ENCODE measurements around the gene GSC2.

DNA sequence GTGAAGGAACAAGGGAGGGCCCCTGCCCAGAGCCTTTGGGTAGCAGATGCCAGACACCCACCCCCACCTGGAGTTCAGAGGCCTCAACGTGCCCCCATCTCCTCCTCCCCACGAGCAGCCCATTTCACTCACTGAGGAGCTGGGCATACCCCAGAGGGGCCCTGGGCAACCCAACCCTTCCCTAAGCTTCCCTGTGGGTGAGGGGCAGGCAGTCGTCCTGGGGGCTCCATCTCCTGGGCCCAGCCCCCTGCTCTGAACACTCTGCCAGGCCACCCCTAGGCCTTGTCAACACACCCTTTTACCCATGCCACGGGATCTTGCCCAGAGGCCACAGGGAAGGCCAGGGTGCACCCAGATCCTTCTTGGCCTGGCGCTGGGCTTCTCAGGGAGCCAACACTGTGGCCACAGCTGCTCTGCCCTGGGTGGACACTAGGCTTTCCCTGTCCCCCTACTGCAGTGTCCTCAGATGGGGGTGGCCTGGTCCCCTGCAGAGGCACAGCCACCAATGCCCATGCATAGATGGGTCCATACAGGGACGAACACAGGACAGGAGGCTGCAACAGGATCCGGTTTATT is 25.0 kb upstream of the GSC2 start:
- TF ChIP-seq EP300 (IDR thresholded peaks at IDR 0.05) (no peak), POLR2A (IDR thresholded peaks at IDR 0.05) (no peak)
- TF ChIP-seq, protein P1, sequence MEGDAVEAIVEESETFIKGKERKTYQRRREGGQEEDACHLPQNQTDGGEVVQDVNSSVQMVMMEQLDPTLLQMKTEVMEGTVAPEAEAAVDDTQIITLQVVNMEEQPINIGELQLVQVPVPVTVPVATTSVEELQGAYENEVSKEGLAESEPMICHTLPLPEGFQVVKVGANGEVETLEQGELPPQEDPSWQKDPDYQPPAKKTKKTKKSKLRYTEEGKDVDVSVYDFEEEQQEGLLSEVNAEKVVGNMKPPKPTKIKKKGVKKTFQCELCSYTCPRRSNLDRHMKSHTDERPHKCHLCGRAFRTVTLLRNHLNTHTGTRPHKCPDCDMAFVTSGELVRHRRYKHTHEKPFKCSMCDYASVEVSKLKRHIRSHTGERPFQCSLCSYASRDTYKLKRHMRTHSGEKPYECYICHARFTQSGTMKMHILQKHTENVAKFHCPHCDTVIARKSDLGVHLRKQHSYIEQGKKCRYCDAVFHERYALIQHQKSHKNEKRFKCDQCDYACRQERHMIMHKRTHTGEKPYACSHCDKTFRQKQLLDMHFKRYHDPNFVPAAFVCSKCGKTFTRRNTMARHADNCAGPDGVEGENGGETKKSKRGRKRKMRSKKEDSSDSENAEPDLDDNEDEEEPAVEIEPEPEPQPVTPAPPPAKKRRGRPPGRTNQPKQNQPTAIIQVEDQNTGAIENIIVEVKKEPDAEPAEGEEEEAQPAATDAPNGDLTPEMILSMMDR (IDR thresholded peaks at IDR 0.05): no peak

Data from suprapubic skin (tissue), 3 donors.